GM21825 (cell line): Measurements from ENCODE around the gene AURKB.
"Not testable (repeated sequence)": the region's sequence is repeated elsewhere in the genome, so short reads cannot be mapped to it uniquely, and the experiment has no call there.

Source experiments
- ATAC-seq: cut with Tn5 transposase; IDR thresholded peaks from one replicate; pipeline ENCODE4 v1.9.1; 2021; ENCODE audit warnings: mild to moderate bottlenecking, moderate library complexity; ENCODE audit not compliant: unreplicated experiment

AURKB gene

GRCh38 chr17:8225813-8226535 lies 15.6 kb upstream of the AURKB start:
- ATAC-seq: no peak

DNA sequence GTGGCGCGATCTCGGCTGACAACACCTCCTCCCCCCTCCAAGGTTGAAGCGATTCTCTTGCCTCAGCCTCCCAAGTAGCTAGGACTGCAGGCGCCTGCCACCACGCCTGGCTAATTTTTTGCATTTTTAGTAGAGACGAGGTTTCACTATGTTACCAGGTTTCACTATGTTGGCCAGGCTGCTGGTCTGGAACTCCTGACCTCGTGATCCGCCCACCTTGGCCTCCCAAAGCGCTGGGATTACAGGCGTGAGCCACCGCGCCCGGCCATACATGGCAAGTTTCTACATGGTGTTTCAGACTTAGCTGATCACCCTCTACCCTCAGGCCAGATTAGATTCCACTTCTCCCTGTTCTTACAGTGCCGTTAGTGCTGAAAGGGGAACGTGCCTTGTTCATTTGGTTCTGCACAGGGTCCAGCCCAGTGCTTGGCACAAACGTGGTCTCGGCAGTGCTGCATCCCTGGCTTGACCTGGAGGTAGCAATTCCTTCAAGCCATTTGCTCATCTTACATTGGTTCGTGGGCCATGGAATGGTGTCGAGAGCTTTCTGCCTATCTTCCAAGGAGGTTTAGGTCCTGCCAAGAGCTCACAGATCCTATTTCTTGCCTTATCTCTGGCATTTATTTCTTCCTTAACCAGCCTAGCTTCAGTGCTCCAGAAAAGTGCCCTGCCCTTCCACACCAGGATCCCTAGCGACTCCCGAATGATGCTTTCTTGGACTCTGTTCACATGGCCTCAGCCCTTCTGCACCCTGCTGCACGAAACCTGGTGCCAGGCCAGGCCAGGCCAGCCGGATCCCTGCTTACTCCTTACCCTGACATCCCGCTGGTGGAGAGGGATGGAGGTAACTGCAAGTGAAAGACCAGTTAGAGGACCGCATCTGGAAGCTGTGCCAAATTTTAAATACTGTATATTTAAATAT lies 14.8 kb upstream of the AURKB start:
- no peak for ATAC-seq

GRCh38 chr17:8223356-8224126 lies 13.2 kb upstream of the AURKB start:
- no peak for ATAC-seq

GRCh38 chr17:8222630-8223355 lies 12.4 kb upstream of the AURKB start:
- peak; percentile 41 for ATAC-seq

GRCh38 chr17:8222380-8222629 lies 11.9 kb upstream of the AURKB start:
- no peak for ATAC-seq

DNA sequence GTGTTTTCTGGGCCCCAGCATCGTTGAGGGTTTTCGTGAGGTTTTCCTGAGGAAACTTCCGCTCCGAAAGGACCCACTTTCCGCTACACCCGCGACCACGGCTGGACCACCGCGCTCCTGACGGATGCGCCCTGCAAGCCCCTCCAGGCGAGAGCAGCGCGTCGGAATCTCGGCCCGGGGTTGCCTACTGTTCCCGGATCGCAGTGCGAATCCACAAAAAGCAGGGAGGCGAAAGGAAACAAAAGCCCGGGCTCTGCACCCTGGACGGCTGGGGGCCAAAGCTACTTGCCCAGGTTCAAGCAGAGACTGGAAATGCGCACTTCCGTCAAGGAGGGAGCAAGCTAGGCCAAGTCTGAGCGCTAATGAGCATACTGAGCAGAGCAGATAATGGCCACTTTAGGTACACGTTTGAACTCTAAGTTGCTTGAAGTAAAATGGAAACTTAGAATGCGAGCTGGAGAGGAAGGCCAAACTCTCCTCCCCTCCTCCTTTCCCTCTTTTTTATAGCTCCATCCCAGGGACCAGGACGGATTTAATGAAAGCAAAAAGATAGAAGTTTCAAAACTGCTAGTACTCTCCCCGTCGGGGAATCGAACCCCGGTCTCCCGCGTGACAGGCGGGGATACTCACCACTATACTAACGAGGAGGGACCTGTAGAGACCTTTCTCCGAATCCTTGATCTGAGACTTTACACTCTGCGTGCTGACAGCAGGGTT lies 11.4 kb upstream of the AURKB start:
- ATAC-seq: peak; percentile 43

- no peak for ATAC-seq
These were observed 10.6 kb upstream of the AURKB start for GRCh38 chr17:8220783-8221662.

GRCh38 chr17:8214000-8214399 lies 3.6 kb upstream of the AURKB start:
- not testable (repeated sequence) for ATAC-seq

DNA sequence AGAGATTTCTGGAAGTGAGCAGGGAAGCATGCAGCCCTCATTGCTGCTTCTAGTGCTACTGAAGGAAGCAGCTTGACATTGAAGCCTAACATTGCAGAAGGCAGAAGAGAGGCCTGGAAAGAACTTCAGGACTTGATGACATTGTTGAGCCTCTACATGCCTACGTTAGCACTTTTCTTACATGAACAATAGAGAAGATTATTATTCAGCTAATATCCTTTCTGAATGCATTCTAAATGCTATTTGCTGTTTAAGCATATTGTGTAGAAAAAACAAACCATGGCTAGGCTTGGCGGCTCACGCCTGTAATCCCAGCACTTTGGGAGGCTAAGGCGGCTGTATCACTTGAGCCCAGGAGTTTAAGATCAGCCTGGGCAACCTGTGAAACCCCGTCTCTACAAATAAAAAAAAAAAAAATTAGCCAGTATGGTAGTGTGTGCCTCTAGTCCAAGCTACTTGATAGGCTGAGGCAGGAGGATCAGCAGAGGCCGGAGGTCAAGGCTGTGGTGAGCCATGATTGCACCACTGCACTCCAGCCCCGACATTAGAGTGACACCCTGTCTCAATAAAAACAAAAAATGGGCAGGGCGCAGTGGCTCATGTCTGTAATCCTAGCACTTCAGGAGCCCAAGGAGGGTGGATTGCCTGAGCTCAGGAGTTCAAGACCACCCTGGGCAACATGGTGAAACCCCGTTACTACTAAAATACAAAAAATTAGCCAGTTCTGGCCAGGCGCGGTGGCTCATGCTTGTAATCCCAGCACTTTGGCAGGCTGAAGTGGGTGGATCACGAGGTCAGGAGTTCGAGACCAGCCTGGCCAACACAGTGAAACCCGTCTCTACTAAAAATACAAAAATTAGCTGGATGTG lies 2.2 kb upstream of the AURKB start:
- ATAC-seq: no peak

- no peak for ATAC-seq
These were observed 535 bp upstream of the AURKB start for GRCh38 chr17:8210761-8211458.

DNA sequence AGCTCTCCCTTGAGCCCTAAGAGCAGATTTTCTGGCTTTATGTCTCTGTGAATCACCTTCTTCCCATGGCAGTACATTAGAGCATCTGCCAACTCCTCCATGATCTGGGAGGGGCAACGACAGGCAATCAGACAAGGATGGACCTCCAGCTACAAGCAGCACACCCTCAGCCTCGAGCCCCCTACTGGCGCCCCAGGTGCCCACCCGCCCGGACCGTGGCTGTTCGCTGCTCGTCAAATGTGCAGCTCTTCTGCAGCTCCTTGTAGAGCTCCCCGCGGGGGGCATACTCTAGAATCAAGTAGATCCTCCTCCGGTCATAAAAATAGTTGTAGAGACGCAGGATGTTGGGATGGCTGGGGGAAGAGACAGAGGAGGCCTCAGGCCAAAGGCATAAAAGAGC lies 3.8 kb downstream of the AURKB start:
- ATAC-seq: no peak

DNA sequence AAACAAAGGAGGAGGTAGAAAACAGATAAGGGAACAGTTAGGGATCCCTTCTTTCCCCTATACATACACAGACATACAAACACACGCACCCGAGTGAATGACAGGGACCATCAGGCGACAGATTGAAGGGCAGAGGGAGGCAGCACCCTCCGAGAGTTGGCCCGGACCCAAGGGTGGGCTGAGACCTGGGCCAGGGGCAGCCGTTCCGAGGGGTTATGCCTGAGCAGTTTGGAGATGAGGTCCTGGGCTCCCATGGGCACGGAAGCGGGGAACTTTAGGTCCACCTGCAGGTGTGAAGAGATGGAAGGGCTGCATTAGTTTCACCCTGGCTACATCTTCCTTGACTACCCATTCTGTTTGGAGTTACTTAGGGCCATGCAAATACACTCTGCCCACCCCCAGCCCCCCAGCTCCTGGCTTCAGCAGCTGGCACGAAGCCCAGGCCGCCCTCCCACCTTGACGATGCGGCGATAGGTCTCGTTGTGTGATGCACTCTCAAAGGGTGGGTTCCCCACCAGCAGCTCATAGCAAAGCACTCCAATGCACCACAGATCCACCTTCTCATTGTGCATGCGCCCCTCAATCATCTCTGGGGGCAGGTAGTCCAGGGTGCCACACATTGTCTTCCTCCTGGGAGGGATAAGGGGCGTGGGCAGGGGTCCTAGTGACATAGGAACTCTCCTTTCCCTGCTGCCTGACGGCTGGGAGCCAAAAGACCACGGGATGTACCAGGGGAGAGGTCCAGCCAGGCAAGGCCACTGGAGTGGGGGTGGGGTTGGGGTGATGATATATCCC lies 5.4 kb downstream of the AURKB start:
- ATAC-seq: no peak

DNA sequence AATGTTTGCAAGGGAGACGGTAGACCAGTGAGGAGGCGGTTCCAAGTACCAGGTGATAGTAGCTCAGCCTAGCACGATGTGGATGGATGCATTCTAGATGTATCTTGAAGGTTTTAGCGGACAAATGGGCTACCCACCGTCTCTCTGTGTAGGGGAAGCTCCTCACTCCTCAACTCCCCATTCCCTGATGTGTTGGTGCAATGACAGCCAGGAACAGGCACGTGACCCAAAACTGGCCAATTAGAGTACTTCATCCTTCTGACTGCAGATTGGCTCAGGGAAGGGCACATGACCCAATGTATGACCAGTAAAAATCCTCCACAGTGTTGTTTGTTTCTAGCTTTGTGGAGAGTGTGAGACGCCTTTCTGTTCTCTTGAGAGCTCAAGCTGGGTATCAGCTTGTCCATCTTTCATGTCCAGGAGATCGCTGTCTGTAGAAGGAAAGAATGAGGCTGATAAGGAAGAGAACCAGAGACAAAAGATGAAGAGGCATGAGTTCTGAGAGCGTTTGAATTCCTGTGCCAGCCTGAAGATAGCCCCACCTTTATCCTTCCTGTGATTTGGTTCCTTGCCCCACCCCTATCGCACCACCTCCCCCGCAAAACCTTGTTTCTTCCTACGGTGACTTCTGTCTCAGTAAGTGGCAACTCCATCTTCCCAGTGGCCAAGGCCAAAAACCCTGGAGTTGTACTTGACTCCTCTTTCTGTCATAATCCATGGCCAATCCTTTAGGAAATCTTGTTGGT lies 18.1 kb downstream of the AURKB start:
- no peak for ATAC-seq

DNA sequence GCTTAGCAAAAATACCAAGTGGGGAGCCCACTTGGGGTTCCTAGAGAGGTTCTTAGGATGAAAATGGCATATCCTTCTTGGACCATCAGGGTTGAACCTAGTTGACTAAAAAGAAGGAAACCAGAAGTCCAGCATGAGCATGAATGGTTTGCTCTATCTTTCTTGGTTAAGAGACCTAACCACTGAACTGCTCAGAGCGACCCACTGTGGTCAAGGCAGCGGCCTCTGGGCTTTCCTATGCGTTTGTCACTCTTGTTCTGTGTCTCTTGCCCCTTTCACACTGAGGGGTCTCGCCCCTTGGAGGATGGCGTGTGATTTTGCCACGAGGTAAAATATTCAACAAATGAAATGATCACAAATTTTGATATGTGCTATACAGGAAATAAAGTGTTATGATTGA lies 19.9 kb downstream of the AURKB start:
- no peak for ATAC-seq

DNA sequence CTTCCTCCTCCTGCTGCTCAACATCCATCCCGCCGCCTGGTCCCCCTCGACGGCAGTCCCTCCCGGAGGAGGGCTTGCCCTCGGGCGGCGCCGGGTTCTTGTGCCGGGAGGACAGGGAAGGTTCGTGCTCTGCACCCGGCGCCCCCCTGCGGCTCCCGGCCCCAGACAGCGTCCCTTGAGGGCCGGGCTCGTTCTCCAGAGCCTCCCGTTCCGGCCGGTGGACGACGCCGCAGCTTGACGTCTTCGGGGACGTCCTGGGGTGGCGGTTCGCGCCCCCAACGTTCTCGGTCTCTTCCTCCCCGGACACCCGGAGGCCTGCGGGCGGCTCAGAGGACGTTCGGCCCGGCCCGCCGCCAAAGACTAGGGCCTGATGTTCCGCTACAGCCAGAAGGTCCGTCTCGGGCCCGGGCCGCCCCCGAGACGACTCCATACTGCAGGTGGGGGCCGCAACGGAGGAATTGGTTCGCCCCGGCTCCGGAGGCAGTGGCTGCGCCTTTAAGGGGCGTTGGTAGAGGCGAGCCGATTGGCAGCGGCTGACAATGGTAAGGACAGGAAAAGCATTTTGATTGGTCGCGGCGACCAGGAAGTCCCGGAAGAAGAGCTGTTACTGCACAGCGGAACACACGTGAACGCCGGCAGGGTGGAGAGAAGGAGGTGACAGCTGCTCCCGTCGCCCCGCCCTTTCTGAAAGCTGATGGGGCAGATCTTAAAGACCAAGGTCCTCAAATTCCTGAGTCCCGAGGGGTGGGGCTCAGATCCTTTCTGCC lies 20.5 kb downstream of the AURKB start, which contains the start of gene BORCS6:
BORCS6 (minus strand) TSS at position 470 of the 767 bp plus-strand sequence; CDS start at position 430, 40 bp downstream.
- peak; percentile 37 for ATAC-seq
